ENCODE measurements around the gene SH2D1B. TPM values are rescaled to one million over a fixed set of nuclear protein-coding genes. Genes with fewer than 3 reads are reported as not detected.

Gene SH2D1B
- total and polyA plus RNA-seq, 9 of the 15 experiments (the other 6 are each of a cell fraction or from before 2014, with no cell fraction given), result 5.6 to 19.6 (median 9.7) TPM

DNA sequence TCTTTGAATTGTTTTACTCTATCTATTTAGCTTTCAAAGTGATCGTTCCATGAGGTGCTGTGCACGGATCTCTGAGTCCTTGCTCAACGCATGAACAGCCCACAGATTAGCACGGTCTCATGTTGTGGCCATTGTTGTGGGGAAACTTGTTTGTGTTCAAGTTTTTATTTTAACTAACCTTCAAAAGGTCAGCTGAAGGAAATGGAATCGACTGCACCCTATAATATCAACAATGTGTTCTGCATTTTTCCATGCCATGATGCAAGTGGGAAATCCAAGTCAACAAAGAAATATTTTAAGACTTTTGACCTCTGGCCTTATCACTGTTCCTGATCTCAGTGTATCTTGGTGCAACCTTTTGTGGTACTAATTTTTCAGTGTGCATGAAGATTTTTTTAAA lies 6.1 kb downstream of the SH2D1B start:
- CTCF ChIA-PET (ENCODE audit: low intra/inter-chr PET ratio), result no interaction called here
- no peak overlapping the region for H3K4me3 ChIP-seq
- H3K27me3 ChIP-seq (ENCODE audit: control insufficient read depth in 2 of 2, insufficient read depth in 2 of 2, low read length in 2 of 2), result no peaks in the 10 kb centered on the region
- intact Hi-C loops (cut with micrococcal nuclease), result no loop called here
- H3K36me3 ChIP-seq (ENCODE audit: control insufficient read depth, insufficient read depth, low read length), result no peaks in the 10 kb centered on the region
- peak overlapping the region; percentile 29 for H3K27ac ChIP-seq (ENCODE audit: extremely low read depth, low read depth, low read length)
- H3K9ac ChIP-seq (ENCODE audit: insufficient read depth in 1 of 2, low read depth in 2 of 2, low read length in 2 of 2), result no peak overlapping the region; a peak in 1 of 4 replicates
- no TSS peak for BruUV-seq (replicated peaks)
- peak overlapping the region; percentile 79 for H2AFZ ChIP-seq (ENCODE audit: low read depth, low read length)
- H3K9me3 ChIP-seq (replicated peaks; ENCODE audit: control insufficient read depth, insufficient read depth, low read depth, low read length), result no peaks in the 10 kb centered on the region
- peak overlapping the region; percentile 23; the same call in 1 of the 2 replicates for H3K4me2 ChIP-seq (ENCODE audit: insufficient read depth, low read length)
- in situ Hi-C loops (cut with MboI), result no loop called here
- no peaks in the 10 kb centered on the region for H3K9me1 ChIP-seq (ENCODE audit: control insufficient read depth, insufficient read depth, low read length)
- POLR2A ChIA-PET, result interaction anchor here (1.0 kb wide), 1 partner anchor 10 kb away, joined by 3 read pairs; no protein-coding TSS in a partner anchor
- FAIRE-seq (peak; percentile 55), ATAC-seq (peak; percentile 56), DNase-seq (ENCODE audit: extremely low read depth in 1 of 4, low spot score in 3 of 4) (no peak)
- 12% methylated on average over 5 of the region's 5 CpGs for WGBS (ENCODE audit: insufficient coverage, low coverage, missing lambda C conversion rate)
- H4K20me1 ChIP-seq (replicated peaks; ENCODE audit: control insufficient read depth, insufficient read depth, low read length), result no peaks in the 10 kb centered on the region
- peaks cover 0 to 30% of the 10 kb centered on the region in 2 experiments; a peak in 2 of 5 replicates for H3K4me1 ChIP-seq (replicated peaks in 1 of 2; ENCODE audit: control insufficient read depth in 2 of 2, insufficient read depth in 2 of 2, low read length in 2 of 2)
- H3K79me2 ChIP-seq (ENCODE audit: control insufficient read depth, insufficient read depth, low read length), result no peaks in the 10 kb centered on the region
- no peak for TF ChIP-seq ZNF165 (CRISPR knock-in tag; IDR thresholded peaks at IDR 0.05; ENCODE audit: borderline replicate concordance)
- TF ChIP-seq FOXA3 (CRISPR knock-in tag; conservative IDR thresholded peaks at IDR 0.05 in 1 of 2, IDR thresholded peaks at IDR 0.05 in 1 of 2), result 0 out of 4 replicates have a peak, but pooled peaks of 1 of the 2 experiments have one; percentile 34
- 0 out of 2 replicates have a peak, but pooled peaks have one; percentile 15 for TF ChIP-seq ESRRA (IDR thresholded peaks at IDR 0.05; ENCODE audit: borderline replicate concordance, low read depth)
- TF ChIP-seq DPF2 (IDR thresholded peaks at IDR 0.05), result peak; percentile 33; the same call in 1 of the 2 replicates
- no peak for TF ChIP-seq COPS2 (conservative IDR thresholded peaks at IDR 0.05)
- TF ChIP-seq CEBPB (tag; IDR thresholded peaks at IDR 0.05), result peak; percentile 21; the same call in 1 of the 2 replicates
- TF ChIP-seq SIX5 (IDR thresholded peaks at IDR 0.05; ENCODE audit: borderline replicate concordance in 1 of 2, insufficient read depth in 1 of 2, low read depth in 1 of 2, low read length in 2 of 2), result no peak
- TF ChIP-seq USF1 (CRISPR knock-in tag; IDR thresholded peaks at IDR 0.05), result no peak
- no peak for TF ChIP-seq BCL6 (CRISPR knock-in tag; IDR thresholded peaks at IDR 0.05)
- no peak for TF ChIP-seq SMAD3 (CRISPR knock-in tag; conservative IDR thresholded peaks at IDR 0.05)
- TF ChIP-seq SETDB1 (IDR thresholded peaks at IDR 0.05; ENCODE audit: low read length), result no peak
- no peak for TF ChIP-seq OTX1 (CRISPR knock-in tag; IDR thresholded peaks at IDR 0.05)
- no peak for TF ChIP-seq RNF219 (CRISPR knock-in tag; IDR thresholded peaks at IDR 0.05)
- no peak for TF ChIP-seq E2F6 (IDR thresholded peaks at IDR 0.05; ENCODE audit: borderline replicate concordance in 1 of 2, extremely low read depth in 1 of 2, insufficient read depth in 1 of 2, insufficient read length in 1 of 2, low read depth in 1 of 2, low read length in 1 of 2, poor library complexity in 1 of 2, severe bottlenecking in 1 of 2)
- peak; percentile 48; the same call in 1 of the 2 replicates for TF ChIP-seq SOX6 (IDR thresholded peaks at IDR 0.05)
- no peak for TF ChIP-seq PTTG1 (tag; IDR thresholded peaks at IDR 0.05; ENCODE audit: low read depth)
- 0 out of 2 replicates have a peak, but pooled peaks have one; percentile 20 for TF ChIP-seq NR2C1 (IDR thresholded peaks at IDR 0.05)
- peak; percentile 50; the same call in 1 of the 2 replicates for TF ChIP-seq NR2C1 (tag; IDR thresholded peaks at IDR 0.05)
- no peak for TF ChIP-seq NR2C2 (CRISPR knock-in tag; IDR thresholded peaks at IDR 0.05)
- peak; percentile 25; the same call in 1 of the 2 replicates for TF ChIP-seq NR2C2 (tag; IDR thresholded peaks at IDR 0.05)
